VCaP (cell line): ENCODE results near the gene INTS11.
"Not testable (repeated sequence)": the region's sequence is repeated elsewhere in the genome, so short reads cannot be mapped to it uniquely, and the experiment has no call there.

Experiments used
- H3K27ac ChIP-seq: fragments of 450-650 bp; 2 replicates; pipeline ENCODE4 v1.5.1; 2017
- CTCF ChIP-seq: fragments of 450-650 bp; conservative IDR thresholded peaks from 2 replicates; pipeline ENCODE4 v1.5.1; 2017; ENCODE audit warnings: mild to moderate bottlenecking, moderate library complexity

Gene INTS11

GRCh38 chr1:1321477-1321876 lies 3.0 kb downstream of the INTS11 start:
- H3K27ac ChIP-seq: no peak overlapping the region; the same call in 1 of the 2 replicates
- no peak for TF ChIP-seq CTCF

GRCh38 chr1:1320666-1321448 lies 3.6 kb downstream of the INTS11 start:
- TF ChIP-seq CTCF: no peak
- no peak overlapping the region; the same call in 1 of the 2 replicates for H3K27ac ChIP-seq

- H3K27ac ChIP-seq: no peak overlapping the region
Observed at GRCh38 chr1:1319646-1319941, 4.9 kb downstream of the INTS11 start.

GRCh38 chr1:1318777-1319645 lies 5.4 kb downstream of the INTS11 start:
- TF ChIP-seq CTCF: no peak

More at GRCh38 chr1:1319646-1319941, 4.9 kb downstream of the INTS11 start:
- no peak for TF ChIP-seq CTCF

GRCh38 chr1:1318131-1318652 lies 6.3 kb downstream of the INTS11 start:
- TF ChIP-seq CTCF: no peak
- H3K27ac ChIP-seq: peak overlapping the region; percentile 49

More at GRCh38 chr1:1318777-1319645, 5.4 kb downstream of the INTS11 start:
- peak overlapping the region; percentile 49 for H3K27ac ChIP-seq

GRCh38 chr1:1317420-1317819 lies 7.0 kb downstream of the INTS11 start:
- no peak for TF ChIP-seq CTCF
- peak overlapping the region; percentile 49 for H3K27ac ChIP-seq

- not testable (repeated sequence) for H3K27ac ChIP-seq
Observed at GRCh38 chr1:1316199-1316598, 8.3 kb downstream of the INTS11 start.
